RWPE1 (cell line): ENCODE data around the gene DNAAF9.

Experiments
- CTCF ChIA-PET: fragments of 350-600 bp; sonication (Branson Sonifier 250); formaldehyde crosslinking; extraction: SDS; loops from one replicate; lab custom pipeline; 2021; lab: Yijun Ruan, JAX
- POLR2A ChIA-PET: fragments of 400-600 bp; formaldehyde crosslinking; extraction: SDS; loops from one replicate; lab custom pipeline; 2020; ENCODE audit warnings: antibody characterized with exemption; ENCODE audit not compliant: low non-redundant PET; lab: Yijun Ruan, JAX
- DNase-seq: peaks from one replicate; pipeline ENCODE4 v3.0.0; 2012; ENCODE audit warnings: low spot score
- H3K27ac ChIP-seq: fragments of 450-650 bp; 2 replicates; pipeline ENCODE4 v1.5.1; 2017
- TF ChIP-seq, protein P1 (sequence below): fragments of 450-650 bp; conservative IDR thresholded peaks from 2 replicates; pipeline ENCODE4 v1.5.1; 2017; ENCODE audit warnings: low read depth, mild to moderate bottlenecking

Gene DNAAF9

DNA sequence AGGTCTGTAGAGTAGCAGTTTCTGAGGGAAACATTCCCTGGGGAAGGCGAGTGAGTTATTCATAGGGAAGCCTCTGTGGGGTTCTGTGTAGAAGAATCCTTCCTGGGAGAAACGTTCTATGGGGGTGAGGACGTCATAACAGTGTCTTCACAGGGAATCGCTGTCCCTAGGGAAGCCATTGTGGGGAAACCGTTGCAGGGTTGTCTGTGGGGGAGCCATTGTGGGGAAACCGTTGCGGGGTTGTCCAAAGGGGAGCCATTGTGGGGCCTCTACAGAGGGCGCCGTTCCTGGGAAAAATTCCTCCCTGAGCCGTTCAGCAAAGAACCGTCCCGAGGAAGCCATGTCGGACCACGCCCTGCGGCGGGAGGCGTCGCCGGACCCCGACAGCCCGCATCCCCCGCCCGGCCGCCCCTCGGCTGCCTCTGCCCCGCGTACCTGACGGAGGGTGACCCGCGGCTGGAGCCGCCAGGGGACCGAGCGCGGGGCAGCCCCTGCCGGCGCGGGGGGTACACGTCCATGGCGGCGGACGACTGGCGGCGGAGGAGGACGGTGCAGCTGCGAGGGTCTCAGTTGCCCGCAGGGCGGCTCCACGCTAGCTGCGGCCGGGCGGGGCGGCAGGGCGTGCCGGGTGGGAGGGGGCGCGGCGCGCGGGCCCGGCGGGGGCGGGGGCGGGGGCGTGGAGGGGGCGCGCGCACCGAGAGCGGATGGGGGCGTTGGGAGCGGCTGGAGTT, at the start of gene DNAAF9:
Gene DNAAF9 (minus strand): TSS at position 630 of the 731 bp plus-strand sequence. CDS start 112 bp downstream, at position 518.
- TF ChIP-seq, protein P1, sequence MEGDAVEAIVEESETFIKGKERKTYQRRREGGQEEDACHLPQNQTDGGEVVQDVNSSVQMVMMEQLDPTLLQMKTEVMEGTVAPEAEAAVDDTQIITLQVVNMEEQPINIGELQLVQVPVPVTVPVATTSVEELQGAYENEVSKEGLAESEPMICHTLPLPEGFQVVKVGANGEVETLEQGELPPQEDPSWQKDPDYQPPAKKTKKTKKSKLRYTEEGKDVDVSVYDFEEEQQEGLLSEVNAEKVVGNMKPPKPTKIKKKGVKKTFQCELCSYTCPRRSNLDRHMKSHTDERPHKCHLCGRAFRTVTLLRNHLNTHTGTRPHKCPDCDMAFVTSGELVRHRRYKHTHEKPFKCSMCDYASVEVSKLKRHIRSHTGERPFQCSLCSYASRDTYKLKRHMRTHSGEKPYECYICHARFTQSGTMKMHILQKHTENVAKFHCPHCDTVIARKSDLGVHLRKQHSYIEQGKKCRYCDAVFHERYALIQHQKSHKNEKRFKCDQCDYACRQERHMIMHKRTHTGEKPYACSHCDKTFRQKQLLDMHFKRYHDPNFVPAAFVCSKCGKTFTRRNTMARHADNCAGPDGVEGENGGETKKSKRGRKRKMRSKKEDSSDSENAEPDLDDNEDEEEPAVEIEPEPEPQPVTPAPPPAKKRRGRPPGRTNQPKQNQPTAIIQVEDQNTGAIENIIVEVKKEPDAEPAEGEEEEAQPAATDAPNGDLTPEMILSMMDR, result peak; percentile 60
- peak within 1 kb of the TSS; percentile 89 for H3K27ac ChIP-seq
- ChIA-PET CTCF (interaction anchor here (0.9 to 1.0 kb wide), 2 partner anchors 91 to 166 kb away, joined by 3 read pairs; no protein-coding TSS in a partner anchor), POLR2A (no interaction called here)
- peak; percentile 59 for DNase-seq

DNA sequence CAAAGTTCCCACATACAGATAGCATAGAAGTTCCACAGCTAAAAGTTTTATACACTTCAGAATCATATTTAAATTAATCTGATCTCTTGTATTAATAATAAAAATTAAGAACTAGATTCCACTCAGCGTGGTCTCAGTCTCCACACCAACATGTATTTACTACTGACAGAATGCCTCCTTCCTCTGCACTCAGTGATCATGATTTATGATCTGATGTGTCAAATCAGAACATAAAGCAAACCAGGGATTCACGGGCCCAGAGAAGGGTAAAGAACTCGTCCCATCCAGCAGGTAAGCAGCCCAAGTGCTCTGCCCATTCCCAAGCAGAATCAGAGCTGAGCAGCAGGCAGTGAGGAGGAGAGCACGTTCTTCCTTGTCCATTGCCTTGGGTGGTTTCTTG, 49.2 kb upstream of the DNAAF9 start:
- no peak overlapping the region for H3K27ac ChIP-seq
- ChIA-PET CTCF (interaction anchor here (0.5 to 0.6 kb wide), 2 partner anchors 9 to 25 kb away, joined by 3 read pairs; no protein-coding TSS in a partner anchor), POLR2A (no interaction called here)
- TF ChIP-seq, protein P1, result no peak
- no peak for DNase-seq

DNA sequence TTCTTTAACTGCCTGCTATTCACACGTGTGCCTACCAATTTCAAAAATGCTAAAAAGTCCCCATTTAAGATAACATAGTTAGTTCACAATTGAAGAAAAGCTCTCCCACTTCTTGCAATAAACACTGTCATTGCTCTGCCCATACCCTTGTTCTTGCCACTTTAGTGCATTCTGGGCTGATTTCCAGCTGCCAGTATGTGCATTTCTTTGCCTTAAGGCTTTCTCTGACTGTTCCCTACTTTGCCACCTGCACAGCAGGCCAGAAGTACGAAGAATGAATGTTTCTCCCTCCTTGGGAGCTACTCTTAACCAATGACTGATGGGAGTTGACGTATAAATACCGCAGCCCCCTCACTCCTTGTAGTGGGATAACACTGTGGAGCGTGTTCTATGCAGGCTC, 47.4 kb upstream of the DNAAF9 start:
- no peak overlapping the region for H3K27ac ChIP-seq
- ChIA-PET POLR2A (no interaction called here), CTCF (interaction anchor here (0.6 to 0.7 kb wide), 2 partner anchors 222 to 266 kb away, joined by 3 read pairs; no protein-coding TSS in a partner anchor)
- DNase-seq, result no peak
- TF ChIP-seq, protein P1, result no peak

DNA sequence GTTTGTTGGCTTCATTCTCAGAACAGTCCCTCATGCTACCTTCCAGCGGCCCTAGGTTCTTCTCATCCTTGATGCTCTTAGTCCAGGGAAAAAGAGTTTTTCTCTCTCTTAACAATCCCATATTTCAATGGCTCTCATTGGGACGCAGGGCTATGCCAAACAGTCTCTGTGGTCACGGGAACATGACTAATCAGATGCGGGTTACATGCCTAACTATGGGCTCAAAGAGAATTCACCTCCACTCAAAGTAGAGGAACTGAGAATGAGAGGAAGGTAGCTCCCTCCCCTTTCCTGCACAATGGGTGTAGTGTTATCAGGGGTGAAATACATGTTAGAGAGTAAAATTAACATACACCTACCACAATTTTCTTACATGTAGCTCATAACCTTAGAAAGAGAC, 45.2 kb upstream of the DNAAF9 start:
- DNase-seq, result no peak
- CTCF ChIA-PET, result interaction anchor here (0.6 to 0.7 kb wide), 2 partner anchors 52 to 956 kb away, joined by 3 read pairs; no protein-coding TSS in a partner anchor
- H3K27ac ChIP-seq, result no peak overlapping the region
- POLR2A ChIA-PET, result no interaction called here
- TF ChIP-seq, protein P1, result no peak

DNA sequence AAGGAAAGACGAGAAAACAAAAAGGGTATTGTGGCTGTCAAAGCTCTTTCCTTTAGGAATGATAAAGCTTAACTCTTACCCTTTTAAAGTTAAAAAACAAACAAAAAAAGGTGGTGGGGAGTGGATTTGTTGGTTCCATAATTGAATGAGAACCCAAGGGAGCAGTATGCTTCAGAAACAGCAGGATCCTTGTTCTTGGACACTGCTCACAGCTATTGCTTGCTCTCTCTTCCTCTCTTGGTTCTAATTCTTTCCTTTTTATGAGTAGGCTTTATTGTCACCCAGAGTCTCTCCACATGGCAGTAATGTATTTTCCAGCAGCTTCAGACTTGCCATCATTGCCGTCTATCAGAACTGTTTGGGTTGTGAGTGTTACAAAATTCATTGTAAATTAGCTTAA, 44.7 kb upstream of the DNAAF9 start:
- ChIA-PET POLR2A (no interaction called here), CTCF (no interaction called here)
- TF ChIP-seq, protein P1, result no peak

DNA sequence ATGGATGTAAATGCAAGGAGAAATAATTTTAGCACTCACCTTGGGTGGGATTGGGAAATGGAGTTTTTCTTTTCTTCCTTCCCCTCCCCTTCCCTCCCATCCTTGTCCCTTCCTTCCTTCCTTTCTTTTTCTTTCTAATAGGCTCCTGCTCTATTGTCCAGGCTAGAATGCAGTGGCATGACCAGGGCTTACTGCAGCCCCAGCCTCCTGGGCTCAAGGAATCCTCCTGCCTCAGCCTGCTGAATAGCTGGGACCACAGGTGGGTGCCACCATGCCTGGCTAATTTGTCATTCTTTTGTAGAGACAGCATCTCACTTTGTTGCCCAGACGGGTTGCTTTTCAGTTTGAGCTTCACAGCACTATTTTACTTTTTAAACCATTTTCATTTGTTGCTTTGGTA, 41.9 kb upstream of the DNAAF9 start:
- DNase-seq, result no peak
- TF ChIP-seq, protein P1, result no peak
- CTCF ChIA-PET, result no interaction called here
- H3K27ac ChIP-seq, result no peak overlapping the region
- POLR2A ChIA-PET, result no interaction called here

More for the DNA sequence above, 44.7 kb upstream of the DNAAF9 start:
- H3K27ac ChIP-seq, result no peak overlapping the region
- DNase-seq, result no peak
